HG03558 (cell line): ENCODE results near the gene BMP4.
"Not testable (repeated sequence)": the region's sequence is repeated elsewhere in the genome, so short reads cannot be mapped to it uniquely, and the experiment has no call there.

Experiments used
- ATAC-seq: cut with Tn5 transposase; IDR thresholded peaks from one replicate; pipeline ENCODE4 v1.9.1; 2021; ENCODE audit warnings: moderate number of reproducible peaks; ENCODE audit not compliant: unreplicated experiment; ENCODE audit errors: extremely low read depth

The BMP4 gene

GRCh38 chr14:53956427-53957201 lies at the start of gene BMP4:
Gene BMP4, minus strand, starts transcription at chr14:53956825. Its CDS starts 4,603 bp downstream, at chr14:53952222.
- ATAC-seq: no peak

GRCh38 chr14:54003064-54003463 lies 46.4 kb upstream of the BMP4 start:
- ATAC-seq: no peak

GRCh38 chr14:54002653-54003052 lies 46.0 kb upstream of the BMP4 start:
- no peak for ATAC-seq

GRCh38 chr14:54001189-54001878 lies 44.7 kb upstream of the BMP4 start:
- no peak for ATAC-seq

- no peak for ATAC-seq
Observed at GRCh38 chr14:54000341-54000811, 43.8 kb upstream of the BMP4 start.

GRCh38 chr14:53999061-53999488 lies 42.5 kb upstream of the BMP4 start:
- no peak for ATAC-seq

- no peak for ATAC-seq
Observed at GRCh38 chr14:53996041-53996440, 39.4 kb upstream of the BMP4 start.

- ATAC-seq: no peak
Observed at GRCh38 chr14:53993920-53994607, 37.4 kb upstream of the BMP4 start.

GRCh38 chr14:53990978-53991377 lies 34.4 kb upstream of the BMP4 start:
- no peak for ATAC-seq

GRCh38 chr14:53986718-53987117 lies 30.1 kb upstream of the BMP4 start:
- ATAC-seq: not testable (repeated sequence)

GRCh38 chr14:53984958-53985357 lies 28.3 kb upstream of the BMP4 start:
- ATAC-seq: not testable (repeated sequence)

- no peak for ATAC-seq
Observed at GRCh38 chr14:53983112-53983511, 26.5 kb upstream of the BMP4 start.

- ATAC-seq: no peak
Observed at GRCh38 chr14:53982546-53982945, 25.9 kb upstream of the BMP4 start.

GRCh38 chr14:53979747-53980642 lies 23.4 kb upstream of the BMP4 start:
- ATAC-seq: no peak

GRCh38 chr14:53979113-53979681 lies 22.6 kb upstream of the BMP4 start:
- no peak for ATAC-seq

- ATAC-seq: no peak
Observed at GRCh38 chr14:53978194-53978593, 21.6 kb upstream of the BMP4 start.

- ATAC-seq: no peak
Observed at GRCh38 chr14:53975444-53975843, 18.8 kb upstream of the BMP4 start.

GRCh38 chr14:53971521-53971920 lies 14.9 kb upstream of the BMP4 start:
- no peak for ATAC-seq

GRCh38 chr14:53969326-53969725 lies 12.7 kb upstream of the BMP4 start:
- ATAC-seq: no peak

- ATAC-seq: no peak
Observed at GRCh38 chr14:53968726-53969125, 12.1 kb upstream of the BMP4 start.
